GM19395 (cell line): ENCODE measurements around the gene PMAIP1.

Experiments
- ATAC-seq: cut with Tn5 transposase; IDR thresholded peaks from one replicate; pipeline ENCODE4 v1.9.1; 2021; ENCODE audit warnings: mild to moderate bottlenecking, moderate library complexity; ENCODE audit not compliant: unreplicated experiment

The PMAIP1 gene

DNA sequence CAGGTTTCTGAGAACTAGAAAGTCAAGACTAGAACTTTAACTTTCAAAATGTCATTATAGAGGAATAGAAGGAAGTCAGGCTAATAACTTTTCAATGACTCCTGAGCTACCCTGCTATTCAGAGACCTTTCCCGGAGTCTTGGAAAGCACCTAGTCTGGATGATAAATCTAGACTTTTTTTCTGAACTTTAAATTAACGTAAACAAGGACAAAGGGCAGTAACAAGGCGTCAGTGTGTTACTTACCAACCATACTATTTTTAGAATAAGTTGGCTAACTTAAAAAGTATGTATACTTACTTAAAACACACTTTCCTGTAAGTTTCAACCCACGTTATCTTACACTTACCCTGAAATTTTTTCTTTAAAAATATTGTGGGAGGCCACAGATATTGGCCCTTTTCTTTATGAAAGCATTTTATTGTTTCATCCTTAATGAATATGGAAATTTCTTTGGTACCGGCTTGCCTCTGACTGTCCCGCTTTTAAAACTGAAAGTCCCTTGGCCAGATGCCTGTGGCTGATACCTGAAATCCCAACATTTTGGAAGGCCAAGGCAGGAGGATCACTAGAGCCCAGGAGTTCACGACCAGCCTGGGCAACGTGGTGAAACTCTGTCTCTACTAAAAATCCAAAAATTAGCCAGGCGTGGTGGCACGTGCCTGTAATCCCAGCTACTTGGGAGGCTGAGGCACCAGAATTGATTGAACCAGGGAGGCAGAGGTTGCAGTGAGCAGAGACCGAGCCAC, 9.7 kb downstream of the PMAIP1 start:
- ATAC-seq, result no peak

DNA sequence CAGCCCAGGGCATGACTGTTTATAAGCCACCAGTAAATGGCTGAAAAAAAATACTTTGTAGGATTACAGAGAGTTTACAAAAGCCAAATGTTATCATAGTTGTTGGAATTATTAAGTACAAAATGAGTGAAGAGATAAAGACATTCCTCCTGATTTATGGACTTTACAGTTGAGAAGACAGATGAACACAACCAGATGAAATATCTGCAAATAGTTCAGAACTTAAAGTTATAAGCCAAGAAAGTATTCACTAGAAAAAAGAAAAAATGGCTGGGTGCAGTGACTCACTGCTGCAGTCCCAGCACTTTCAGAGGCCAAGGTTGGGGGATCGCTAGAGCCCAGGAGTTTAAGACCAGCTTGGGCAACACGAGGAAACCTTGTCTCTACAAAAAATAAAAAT, 11.2 kb downstream of the PMAIP1 start:
- no peak for ATAC-seq

DNA sequence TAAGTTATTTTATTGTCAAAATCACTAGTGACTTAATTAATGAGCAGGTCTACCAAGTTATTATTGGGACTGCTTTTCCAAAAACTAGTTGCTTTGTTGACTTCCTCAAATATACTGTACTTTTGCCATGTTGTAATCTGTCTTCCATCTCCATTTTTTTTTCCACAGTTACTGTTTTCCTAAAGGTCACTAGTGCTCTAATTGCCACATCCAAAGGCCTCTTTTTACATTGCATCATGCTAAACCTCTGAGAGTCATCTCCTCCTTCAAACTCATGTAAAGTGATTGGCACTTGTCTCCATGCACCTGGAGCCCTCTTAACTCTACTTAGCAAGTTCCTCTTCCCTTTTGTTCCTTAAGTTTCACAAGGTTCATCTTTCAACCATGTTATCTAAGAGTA, 11.8 kb downstream of the PMAIP1 start:
- ATAC-seq, result no peak

DNA sequence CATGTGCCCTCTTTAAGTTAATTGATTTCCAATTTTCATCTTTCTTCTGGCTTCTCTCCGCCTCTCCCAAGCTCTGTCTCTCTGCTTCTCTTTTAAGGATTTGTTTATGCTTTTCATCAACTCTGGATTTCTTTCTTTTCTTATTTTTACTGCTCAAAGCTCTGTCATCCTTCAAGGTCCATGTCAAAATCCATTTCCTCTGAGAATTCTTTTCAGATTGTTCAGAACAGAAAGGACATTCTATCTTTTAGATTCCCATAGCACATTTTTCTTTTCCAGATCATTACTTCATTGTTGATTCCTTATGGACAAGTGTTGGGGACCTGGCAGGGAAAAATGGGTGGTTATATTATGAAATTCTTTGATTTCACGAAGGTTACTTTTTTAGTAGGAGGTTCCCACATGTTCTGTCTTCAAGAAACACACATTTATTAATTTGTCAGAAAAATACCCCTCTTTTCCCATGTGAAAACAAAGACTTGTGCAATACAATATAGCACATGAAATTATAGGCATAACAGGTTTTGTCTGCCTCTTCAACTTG, 12.3 kb downstream of the PMAIP1 start:
- no peak for ATAC-seq

DNA sequence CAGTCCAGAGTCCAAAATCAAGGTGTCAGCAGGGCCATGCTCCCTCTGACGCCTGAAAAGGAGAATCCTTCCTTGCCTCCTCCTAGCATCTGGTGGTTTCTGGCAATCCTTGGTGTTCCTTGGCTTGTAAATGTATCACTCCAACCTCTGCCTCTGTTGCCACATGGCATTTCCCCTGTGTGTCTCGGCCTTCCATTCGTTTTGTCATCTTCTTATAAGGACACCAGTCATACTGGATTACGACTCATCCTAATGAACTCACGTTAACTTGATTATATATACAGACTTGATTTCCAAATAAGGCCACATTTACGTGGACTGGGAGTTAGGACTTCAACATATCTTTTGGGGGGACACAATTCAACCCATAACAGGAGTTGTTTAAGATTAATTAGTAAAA, 15.8 kb downstream of the PMAIP1 start:
- no peak for ATAC-seq

DNA sequence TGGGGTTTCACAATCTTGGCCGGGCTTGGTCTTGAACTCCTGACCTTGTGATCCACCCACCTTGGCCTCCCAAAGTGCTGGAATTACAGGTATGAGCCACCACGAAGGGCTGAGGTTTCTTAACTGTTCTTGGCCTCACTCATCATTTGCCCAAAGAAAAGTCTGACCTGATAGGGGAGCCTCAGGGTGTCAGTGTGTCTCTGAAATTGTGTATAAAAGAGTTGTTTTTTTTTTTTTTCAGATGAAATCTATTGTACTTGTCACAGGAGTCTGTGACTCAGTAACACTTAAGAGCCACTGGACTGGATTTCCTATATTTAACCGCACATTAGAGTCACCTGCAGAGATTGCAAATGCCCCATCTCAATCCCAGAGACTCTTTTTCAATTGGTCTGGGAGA, 16.9 kb downstream of the PMAIP1 start:
- no peak for ATAC-seq

DNA sequence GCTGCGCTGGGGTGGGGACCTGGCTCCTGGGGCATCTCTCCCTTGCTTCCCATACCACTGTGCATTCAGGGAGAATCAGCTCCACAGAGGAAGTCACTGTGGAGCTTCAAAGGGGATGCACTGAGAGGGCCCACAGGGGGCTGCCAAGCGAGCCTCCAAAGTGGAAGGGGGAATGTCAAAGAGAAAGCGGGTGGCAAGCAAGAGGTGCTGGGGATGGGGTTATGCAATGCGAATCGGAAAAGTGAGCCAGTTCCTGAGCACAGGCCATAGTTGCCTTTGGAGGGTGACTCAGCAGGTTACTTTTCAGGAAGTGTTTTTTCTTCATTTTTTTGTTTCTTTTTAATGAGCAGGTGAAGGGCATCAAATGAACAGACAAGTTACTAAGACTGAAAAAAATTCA, 17.6 kb downstream of the PMAIP1 start:
- no peak for ATAC-seq

DNA sequence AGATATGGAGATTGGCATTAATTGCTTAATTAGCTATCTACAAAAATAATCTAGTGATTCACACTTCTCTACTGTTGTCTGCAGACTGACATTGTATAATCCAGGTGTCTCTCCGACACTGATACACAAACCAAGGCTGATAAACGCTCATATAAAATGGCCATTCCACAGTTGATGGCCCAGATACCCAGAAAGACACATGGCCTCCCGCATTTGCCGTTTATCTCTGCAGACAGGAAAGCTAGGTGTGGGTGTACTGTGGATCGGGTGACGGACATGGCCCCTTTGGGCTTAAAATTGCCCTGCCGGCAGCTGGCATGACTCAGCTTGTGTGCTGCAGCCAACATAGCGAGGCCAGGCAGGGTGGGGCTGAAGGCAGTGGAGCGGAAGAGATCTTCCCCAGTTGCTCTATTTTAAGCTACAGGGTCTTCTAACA, 18.5 kb downstream of the PMAIP1 start:
- peak; percentile 58 for ATAC-seq

DNA sequence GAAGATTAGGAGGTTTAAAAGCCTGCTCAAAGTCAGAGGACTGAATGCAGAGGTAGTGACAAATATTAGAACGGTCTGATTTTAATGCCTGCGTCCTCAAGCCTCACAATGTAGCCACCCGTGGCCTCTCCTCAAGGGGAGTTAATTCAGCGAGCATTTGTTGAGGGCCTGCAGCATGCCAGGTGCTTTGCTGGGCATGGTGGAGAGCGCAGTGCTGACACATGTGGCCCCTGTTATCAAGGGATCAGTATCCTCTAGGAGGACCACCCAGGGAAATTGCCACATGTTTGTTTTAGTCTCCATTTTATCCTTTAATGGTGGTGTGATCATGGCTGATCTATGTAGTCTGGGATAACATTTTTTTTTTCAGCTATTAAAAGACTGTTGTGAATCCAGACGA, 19.2 kb downstream of the PMAIP1 start:
- no peak for ATAC-seq

DNA sequence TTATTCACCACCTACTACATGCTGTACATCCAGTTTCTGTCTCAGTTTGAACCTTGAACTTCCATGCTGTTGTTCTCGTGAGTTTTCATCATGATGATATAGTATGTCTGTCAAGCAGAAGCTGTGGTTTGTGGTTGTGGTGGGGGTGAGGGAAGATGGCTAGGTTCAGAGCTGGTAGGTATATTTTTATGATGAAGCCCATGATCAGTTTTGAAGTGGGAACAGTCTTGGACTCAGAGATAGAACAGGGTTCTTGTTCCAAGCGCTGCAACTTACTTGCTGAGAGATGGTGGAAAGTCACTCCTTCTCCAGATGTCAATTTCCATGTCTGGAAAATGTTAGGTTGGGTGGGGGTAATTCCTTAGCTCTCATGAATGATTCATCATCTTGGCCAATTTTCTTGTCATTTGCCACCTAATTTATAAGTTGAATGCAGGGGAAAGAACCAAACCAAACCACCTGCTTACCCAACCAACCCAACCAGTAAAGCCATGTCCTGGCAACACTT, 21.6 kb downstream of the PMAIP1 start:
- peak; percentile 40 for ATAC-seq

DNA sequence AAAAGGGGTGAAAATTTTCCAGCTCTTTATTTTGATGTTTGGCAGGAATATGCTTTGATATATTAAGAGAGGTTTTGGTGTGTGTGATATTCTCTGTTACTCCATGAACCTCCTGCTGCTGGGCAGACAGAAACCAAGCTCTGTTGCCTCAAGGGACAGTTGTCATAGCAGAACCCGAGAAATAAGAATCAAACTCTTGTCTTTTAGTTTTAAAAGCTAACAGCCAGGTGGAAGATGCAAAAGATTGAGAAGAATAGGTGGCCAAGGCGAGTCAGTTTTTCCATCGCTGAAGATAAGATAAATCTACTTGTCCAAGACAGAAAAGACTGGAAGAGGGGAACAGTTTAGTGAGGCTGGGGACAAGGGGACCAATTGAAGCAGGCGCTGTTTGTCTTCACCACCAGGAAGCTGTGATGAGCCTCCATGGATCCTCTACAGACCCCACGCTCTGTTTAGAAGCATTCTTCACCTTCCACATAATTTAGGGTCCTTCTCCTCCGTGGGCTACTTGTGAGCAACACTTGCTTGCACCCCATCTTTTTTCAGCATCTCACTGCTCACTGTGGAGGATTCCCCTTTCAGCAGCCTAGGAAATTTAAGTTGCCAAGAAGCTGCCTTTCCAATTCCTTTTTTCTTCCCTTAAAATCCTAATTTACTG, 23.9 kb downstream of the PMAIP1 start:
- peak; percentile 45 for ATAC-seq

DNA sequence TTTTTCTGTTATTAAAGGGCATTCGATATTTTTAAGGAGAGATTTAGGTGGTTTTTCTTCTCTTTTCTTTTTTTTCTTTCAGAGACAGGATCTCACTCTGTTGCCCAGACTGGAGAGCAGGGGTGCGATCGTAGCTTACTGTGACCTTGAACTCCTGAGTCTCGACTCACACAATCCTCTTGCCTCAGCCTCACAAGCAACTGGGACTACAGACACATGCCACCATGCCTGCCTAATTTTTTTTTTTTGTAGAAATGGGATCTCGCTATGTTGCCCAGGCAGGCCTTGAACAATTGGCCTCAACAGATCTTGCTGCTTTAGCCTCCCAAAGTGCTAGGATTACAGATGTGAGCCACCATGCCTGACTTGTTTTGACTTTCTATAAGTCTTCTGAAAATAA, 26.3 kb downstream of the PMAIP1 start:
- ATAC-seq, result no peak

DNA sequence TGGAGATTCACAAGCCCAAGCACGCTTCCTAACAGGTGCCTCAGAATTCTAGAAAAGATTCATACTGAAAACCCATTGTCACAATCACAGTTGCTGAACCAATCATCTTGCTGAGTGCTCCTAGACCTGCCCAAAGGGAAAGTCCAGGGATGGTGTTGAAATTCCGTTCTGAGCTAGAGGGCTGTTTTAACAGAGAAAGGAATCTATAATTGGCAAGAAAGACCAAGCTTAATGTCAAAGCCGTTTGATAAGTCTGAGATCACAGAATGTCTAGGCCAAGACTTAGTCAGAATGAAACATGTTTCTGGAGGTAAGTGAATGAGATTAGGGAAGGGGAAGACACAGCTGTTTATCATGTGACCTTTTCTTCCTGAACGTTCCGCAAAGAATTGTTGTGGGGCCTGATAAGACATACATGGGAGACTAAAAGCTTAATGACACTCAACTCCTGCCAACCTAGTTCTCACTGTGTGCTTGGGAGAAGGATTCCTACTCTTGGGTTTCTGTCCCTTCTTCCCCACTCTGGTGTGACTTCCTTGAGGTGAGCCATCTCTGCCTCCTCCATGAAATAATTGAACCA, 27.5 kb downstream of the PMAIP1 start:
- ATAC-seq, result peak; percentile 83

DNA sequence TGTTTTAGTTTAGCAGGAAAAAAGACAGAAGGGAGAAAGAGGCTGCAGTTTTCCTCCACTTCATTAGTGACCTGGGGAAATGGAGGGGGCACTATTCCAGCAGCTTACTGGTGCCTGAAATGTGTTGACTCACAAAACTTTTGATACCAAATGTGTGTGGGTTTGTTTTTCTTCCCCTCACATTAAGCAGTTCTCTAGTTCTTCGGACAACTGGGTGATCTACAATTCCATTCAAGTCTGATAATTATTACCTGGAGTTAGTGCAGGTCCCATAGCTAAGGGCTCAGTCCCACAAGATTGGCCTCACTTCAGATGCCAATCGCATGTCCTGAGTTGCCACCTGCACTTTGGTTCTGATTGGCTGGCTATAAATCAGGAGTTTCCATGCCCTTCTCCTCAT, 28.4 kb downstream of the PMAIP1 start:
- ATAC-seq, result no peak

DNA sequence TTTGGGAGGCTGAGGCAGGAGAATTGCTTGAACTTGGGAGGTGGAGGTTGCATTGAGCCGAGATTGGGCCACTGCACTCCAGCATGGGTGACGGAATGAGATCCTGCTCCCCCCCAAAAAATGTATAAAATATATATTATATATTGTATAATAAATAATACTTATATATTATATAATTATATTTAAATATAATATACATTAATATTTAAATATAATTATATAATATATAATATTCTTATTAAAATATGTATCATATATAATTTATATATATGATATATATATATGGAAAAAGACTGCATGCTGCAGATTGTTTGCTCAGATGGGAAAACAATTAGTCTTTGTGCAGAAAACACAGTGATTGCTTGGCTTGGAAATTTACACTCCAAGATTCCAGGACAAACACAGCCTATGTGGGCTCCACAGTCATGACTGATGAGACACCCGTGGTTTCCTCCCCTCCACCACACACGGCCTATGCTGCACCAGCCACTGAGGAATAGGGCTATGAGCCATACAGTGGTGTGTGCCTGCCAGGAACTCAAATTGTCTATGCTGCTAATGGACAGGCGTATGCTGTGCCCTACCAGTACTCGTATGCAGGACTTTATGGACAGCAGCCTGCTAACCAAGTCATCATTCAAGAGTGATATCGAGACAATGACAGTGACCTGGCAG, 30.0 kb downstream of the PMAIP1 start:
- ATAC-seq, result no peak

DNA sequence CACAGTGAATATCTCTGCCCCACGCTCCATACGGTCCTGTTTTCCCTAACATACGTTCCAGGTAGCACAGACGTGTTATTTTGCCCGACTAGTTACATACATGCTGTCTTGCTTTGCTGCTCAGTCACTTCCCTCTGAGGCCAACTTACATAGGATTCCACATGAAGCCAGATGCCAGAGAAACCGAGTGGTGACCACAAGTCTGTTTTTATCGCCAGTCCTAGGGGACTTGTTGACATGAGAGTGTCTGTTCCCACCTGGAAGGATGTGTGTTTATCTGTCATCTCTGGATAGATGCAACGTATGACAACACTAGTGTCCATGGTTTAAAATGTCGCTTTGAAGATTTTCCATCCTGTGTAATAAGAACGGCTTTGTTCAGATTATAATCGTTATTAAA, 32.6 kb downstream of the PMAIP1 start:
- no peak for ATAC-seq

DNA sequence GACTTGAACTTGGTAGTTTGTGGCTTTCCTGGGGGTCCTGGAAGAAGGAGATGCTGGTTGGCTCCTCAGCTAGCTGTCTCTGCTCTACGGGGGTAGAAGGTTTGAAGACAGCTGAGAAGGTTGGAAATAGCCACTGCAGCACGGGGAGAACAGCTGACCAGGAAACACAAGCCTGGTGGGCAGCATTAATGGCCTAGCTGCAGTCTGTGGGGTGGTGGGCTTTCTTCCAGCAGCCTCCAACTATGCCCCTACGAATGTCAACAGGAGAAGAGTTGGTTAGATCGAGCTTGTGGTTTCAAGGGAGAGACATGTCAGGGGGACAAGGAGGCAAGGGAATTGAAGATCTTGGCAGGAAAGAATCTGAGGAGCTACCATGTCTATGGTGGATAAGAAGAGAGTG, 38.9 kb downstream of the PMAIP1 start:
- no peak for ATAC-seq

DNA sequence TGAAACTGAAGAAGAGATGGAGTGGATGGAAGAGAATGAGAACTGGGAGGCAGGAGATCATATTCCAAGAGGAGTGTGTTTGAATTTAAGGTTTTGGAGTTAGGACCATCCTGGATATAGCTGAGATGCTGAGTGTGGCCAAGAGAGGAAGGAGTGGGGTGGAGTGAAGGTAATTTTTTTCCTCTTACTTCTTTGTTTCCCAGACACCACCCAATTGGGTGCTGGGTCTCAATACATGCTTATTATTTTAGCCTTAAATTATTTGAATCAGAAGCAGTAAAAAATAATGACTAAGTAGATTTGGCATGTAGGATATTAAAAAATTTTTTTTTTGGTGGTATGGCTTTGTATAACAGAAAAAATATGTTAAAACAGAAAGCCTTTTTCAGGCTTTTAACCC, 39.3 kb downstream of the PMAIP1 start:
- no peak for ATAC-seq

DNA sequence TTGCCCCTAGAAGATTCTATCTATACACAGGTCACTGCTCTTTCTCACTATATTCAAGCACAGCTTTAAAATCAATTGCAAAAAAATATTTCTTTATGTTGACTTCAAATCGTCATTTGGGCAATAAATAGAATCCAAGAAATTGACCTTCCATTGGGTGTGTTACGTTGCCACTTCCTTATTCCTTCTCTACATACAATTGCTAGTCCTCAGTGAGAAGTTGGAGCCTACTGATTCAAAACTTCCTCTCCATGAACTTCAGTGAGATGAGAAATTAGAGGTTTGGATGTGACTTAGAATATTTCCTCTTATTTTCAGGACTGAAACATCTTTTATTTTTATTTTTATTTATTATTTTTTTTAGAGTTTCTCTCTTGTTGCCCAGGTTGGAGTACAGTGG, 40.3 kb downstream of the PMAIP1 start:
- no peak for ATAC-seq

DNA sequence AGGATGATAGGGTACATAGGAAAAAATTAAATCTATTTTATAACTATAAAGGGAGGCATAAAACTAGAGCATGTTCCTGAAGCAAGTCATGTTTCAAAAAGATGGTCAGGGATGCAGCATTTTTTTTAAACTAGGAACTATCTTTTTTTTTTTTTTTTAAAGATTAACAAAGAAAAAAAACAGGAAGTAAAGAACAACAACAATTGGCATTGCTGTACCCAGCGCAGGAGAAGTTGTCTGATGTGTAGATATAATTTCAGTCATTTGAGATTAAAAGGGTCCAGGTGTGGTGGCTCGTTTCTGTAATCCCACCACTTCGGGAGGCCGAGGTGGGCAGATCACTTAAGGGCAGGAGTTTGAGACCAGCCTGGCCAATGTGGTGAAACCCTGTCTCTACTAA, 41.5 kb downstream of the PMAIP1 start:
- ATAC-seq, result no peak

DNA sequence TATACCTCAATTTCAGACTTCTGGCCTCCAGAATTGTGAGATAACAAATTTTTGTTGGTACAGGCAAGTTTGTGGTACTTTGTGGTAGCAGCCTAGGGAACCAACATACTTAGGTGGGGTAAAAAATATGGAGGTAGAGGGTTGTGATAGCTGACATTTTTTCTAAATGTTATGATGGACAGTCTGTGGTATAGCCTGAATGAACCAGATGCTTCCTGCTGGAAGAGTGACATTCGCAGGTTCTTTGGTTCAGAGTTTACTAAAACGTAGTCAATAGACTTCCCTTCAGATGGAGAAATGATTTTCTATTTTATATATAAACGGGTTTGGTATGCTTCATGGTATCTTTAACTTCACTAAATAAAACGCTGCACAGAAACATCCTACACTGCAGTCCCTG, 42.8 kb downstream of the PMAIP1 start:
- no peak for ATAC-seq
